ENCODE measurements around the gene SGSM2.
A peak's percentile ranks its signal among the peaks of the same experiment; 100 is the strongest.

SGSM2 gene

GRCh38 chr17:2336215-2336851, 968 bp upstream of the SGSM2 start, which contains the start of gene TSR1:
Gene TSR1, minus strand, starts transcription at chr17:2336457. Its CDS starts 30 bp downstream, at chr17:2336427.
- peak within 1 kb of the TSS; percentile 73 for H3K4me2 ChIP-seq (ENCODE audit: low read depth, low read length, poor library complexity, severe bottlenecking)
- peak within 1 kb of the TSS; percentile 62 for H3K27ac ChIP-seq (ENCODE audit: low read depth, low read length)
- TF ChIP-seq EZH2phosphoT487 (conservative IDR thresholded peaks at IDR 0.05; ENCODE audit: low read length) = no peak
- no peaks in the 10 kb centered on the region for H3K9me2 ChIP-seq (replicated peaks; ENCODE audit: insufficient read depth, low read length)
- no peaks in the 10 kb centered on the region for H3K27me3 ChIP-seq (ENCODE audit: low read length)
- no peaks in the 10 kb centered on the region for H3K9me3 ChIP-seq (ENCODE audit: insufficient read depth, low read length)
- peak within 1 kb of the TSS; percentile 84 for H3K9ac ChIP-seq (ENCODE audit: low read length)
- H3F3A ChIP-seq (ENCODE audit: insufficient read depth) = peaks cover 5% of the 10 kb centered on the region; the same call in 1 of the 2 replicates
- H3K79me2 ChIP-seq (ENCODE audit: insufficient read depth, low read length) = peaks cover 52% of the 10 kb centered on the region
- no peaks in the 10 kb centered on the region for H4K20me1 ChIP-seq (ENCODE audit: low read depth, low read length)
- peak within 1 kb of the TSS; percentile 64 for H3K4me3 ChIP-seq (ENCODE audit: insufficient read depth, low read length, poor library complexity, severe bottlenecking)
- H3K36me3 ChIP-seq (ENCODE audit: low read length) = peaks cover 36% of the 10 kb centered on the region
- H2AFZ ChIP-seq (ENCODE audit: low read depth, low read length, severe bottlenecking) = peak within 1 kb of the TSS; percentile 46

DNA sequence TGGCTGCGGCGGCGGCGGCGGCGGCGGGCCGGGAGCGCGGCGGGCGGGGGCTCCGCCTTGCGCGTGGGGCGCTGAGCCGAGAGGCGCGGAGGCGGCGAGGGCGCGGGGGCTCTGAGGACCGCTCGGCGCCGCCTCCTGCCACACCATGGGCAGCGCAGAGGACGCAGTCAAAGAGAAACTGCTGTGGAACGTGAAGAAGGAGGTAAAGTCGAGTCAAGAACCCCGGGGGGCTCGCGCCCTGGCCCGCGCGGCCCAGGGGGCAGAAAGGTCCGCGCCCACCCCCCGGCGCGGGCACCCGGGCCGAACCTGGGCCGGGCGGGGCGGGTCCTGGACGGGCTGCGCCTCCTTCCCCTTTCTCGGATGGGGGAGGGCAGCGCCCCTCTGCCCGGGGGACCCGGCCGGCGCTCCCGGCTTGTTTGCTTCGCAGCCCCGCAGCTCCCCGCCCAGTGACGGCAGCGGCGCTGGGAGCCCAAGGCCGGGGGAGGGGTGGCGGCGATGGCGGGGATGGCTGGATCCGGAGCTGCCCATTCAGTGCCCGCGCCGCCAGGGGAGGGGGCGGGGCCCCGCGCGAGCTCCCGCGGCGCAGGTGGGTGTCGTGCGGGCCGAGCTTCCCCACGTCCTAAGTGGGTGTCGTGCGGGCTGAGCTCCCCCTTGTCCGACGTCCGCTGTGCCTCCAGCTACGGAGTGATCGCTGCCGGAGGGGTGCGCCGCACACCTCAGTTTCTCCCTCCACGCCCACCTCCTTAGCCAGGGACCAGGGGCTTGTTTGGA, 428 bp downstream of the SGSM2 start:
- no peak for TF ChIP-seq CTCF (IDR thresholded peaks at IDR 0.05; ENCODE audit: insufficient read depth, low read length, poor library complexity, severe bottlenecking)
- TF ChIP-seq EZH2phosphoT487 (conservative IDR thresholded peaks at IDR 0.05; ENCODE audit: low read length) = no peak
- Histone ChIP-seq H3K9me2 (replicated peaks; ENCODE audit: insufficient read depth, low read length) (no peaks in the 10 kb centered on the region), H3K9me3 (ENCODE audit: insufficient read depth, low read length) (no peaks in the 10 kb centered on the region), H2AFZ (ENCODE audit: low read depth, low read length, severe bottlenecking) (peak overlapping the region; percentile 87), H3K27me3 (ENCODE audit: low read length) (no peaks in the 10 kb centered on the region), H3K27ac (ENCODE audit: low read depth, low read length) (peak overlapping the region; percentile 62), H3K79me2 (ENCODE audit: insufficient read depth, low read length) (peaks cover 42% of the 10 kb centered on the region), H3K9ac (ENCODE audit: low read length) (peak overlapping the region; percentile 84), H4K20me1 (ENCODE audit: low read depth, low read length) (no peaks in the 10 kb centered on the region), H3F3A (ENCODE audit: insufficient read depth) (peaks cover 5% of the 10 kb centered on the region; the same call in 1 of the 2 replicates), H3K4me2 (ENCODE audit: low read depth, low read length, poor library complexity, severe bottlenecking) (peak overlapping the region; percentile 73), H3K36me3 (ENCODE audit: low read length) (peaks cover 26% of the 10 kb centered on the region), H3K4me3 (ENCODE audit: insufficient read depth, low read length, poor library complexity, severe bottlenecking) (peak overlapping the region; percentile 64)

DNA sequence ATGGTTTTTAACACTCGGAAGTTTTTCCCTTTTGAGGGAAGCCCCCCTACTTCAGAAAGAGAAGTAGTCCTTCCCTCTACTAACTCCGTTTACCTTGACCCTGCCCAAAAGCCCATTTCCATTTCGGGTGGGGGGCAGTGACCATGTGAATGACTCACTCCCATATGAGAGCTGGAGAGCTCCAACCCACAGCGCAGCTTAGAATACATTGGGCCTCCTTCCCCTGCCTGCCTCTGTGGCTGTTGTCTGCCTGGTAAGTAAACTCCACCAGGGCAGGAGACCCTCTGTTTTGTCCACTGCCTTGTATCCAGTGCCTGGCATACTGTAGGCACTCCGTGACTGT, 985 bp downstream of the SGSM2 start:
- Histone ChIP-seq H2AFZ (ENCODE audit: low read depth, low read length, severe bottlenecking) (peak overlapping the region; percentile 87), H3K9ac (ENCODE audit: low read length) (peak overlapping the region; percentile 84)

More for the DNA sequence above, 985 bp downstream of the SGSM2 start:
- H3F3A ChIP-seq (ENCODE audit: insufficient read depth) = peaks cover 5% of the 10 kb centered on the region; the same call in 1 of the 2 replicates
- H3K27me3 ChIP-seq (ENCODE audit: low read length) = no peaks in the 10 kb centered on the region
- no peaks in the 10 kb centered on the region for H4K20me1 ChIP-seq (ENCODE audit: low read depth, low read length)
- H3K79me2 ChIP-seq (ENCODE audit: insufficient read depth, low read length) = peaks cover 36% of the 10 kb centered on the region
- H3K9me3 ChIP-seq (ENCODE audit: insufficient read depth, low read length) = no peaks in the 10 kb centered on the region
- peak overlapping the region; percentile 73 for H3K4me2 ChIP-seq (ENCODE audit: low read depth, low read length, poor library complexity, severe bottlenecking)
- no peaks in the 10 kb centered on the region for H3K9me2 ChIP-seq (replicated peaks; ENCODE audit: insufficient read depth, low read length)
- H3K4me3 ChIP-seq (ENCODE audit: insufficient read depth, low read length, poor library complexity, severe bottlenecking) = peak overlapping the region; percentile 64
- peak overlapping the region; percentile 62 for H3K27ac ChIP-seq (ENCODE audit: low read depth, low read length)
- H3K36me3 ChIP-seq (ENCODE audit: low read length) = peaks cover 21% of the 10 kb centered on the region
- TF ChIP-seq CTCF (IDR thresholded peaks at IDR 0.05; ENCODE audit: insufficient read depth, low read length, poor library complexity, severe bottlenecking) = no peak
- no peak for TF ChIP-seq EZH2phosphoT487 (conservative IDR thresholded peaks at IDR 0.05; ENCODE audit: low read length)
